ENCODE data around the gene CNTN6. TPM values are rescaled to one million over a fixed set of nuclear protein-coding genes. Genes with fewer than 3 reads are reported as not detected.

CNTN6 gene
- total and polyA plus RNA-seq, 2 of the 4 experiments (the other 2 are of a cell fraction), result not detected

GRCh38 chr3:1230920-1231319 is 138.1 kb downstream of the CNTN6 start:
- dilution Hi-C loops (cut with HindIII; ENCODE audit: low sequenced_read_pairs, unreplicated experiment), result no loop called here
- CTCF ChIA-PET, result no interaction called here
- Histone ChIP-seq H2AK5ac (ENCODE audit: low read depth, low read length) (no peak overlapping the region), H4K8ac (ENCODE audit: low read depth in 2 of 2, low read length in 2 of 2) (no peak overlapping the region), H2BK5ac (ENCODE audit: low read depth, low read length, poor library complexity, severe bottlenecking) (no peak overlapping the region), H3K79me1 (ENCODE audit: low read depth in 1 of 2, low read length in 2 of 2) (no peaks in the 10 kb centered on the region), H3K9me1 (ENCODE audit: insufficient read depth, low read length) (no peaks in the 10 kb centered on the region), H3K4ac (ENCODE audit: low read depth, low read length) (no peak overlapping the region), H2BK15ac (ENCODE audit: low read depth, low read length) (no peak overlapping the region), H3K23ac (ENCODE audit: low read depth, low read length) (no peak overlapping the region), H3K9me3 (ENCODE audit: control insufficient read depth, insufficient read depth, low read length) (peaks cover 2% of the 10 kb centered on the region; the same call in 1 of the 2 replicates), H3K14ac (replicated peaks; ENCODE audit: low read depth, low read length) (no peak overlapping the region), H3K4me3 (ENCODE audit: insufficient read depth, low read depth, low read length) (no peak overlapping the region), H3K4me1 (ENCODE audit: control insufficient read depth, insufficient read depth, low read length) (no peaks in the 10 kb centered on the region), H3K18ac (ENCODE audit: low read depth, low read length) (no peak overlapping the region), H4K5ac (ENCODE audit: low read depth, low read length) (no peak overlapping the region), H2BK120ac (ENCODE audit: low read depth, low read length) (no peak overlapping the region), H3K36me3 (ENCODE audit: control insufficient read depth, insufficient read depth, low read length) (no peaks in the 10 kb centered on the region), H3K9ac (ENCODE audit: low read depth, low read length) (no peak overlapping the region), H2AK9ac (replicated peaks; ENCODE audit: low read depth, low read length, poor library complexity) (no peak overlapping the region), H3K27ac (ENCODE audit: insufficient read depth, low read length) (no peak overlapping the region), H3K56ac (ENCODE audit: extremely low read depth, insufficient read depth, low read length) (no peak overlapping the region), H3K27me3 (ENCODE audit: control insufficient read depth, insufficient read depth, low read length) (no peaks in the 10 kb centered on the region), H3K4me2 (ENCODE audit: low read depth, low read length) (no peak overlapping the region), H4K20me1 (ENCODE audit: insufficient read depth, low read length) (no peaks in the 10 kb centered on the region), H2BK20ac (ENCODE audit: low read depth, low read length) (no peak overlapping the region), H2AFZ (replicated peaks; ENCODE audit: low read length, poor library complexity) (no peak overlapping the region), H4K91ac (ENCODE audit: insufficient read depth, low read depth, low read length) (no peak overlapping the region)
- in situ Hi-C loops (cut with MboI; ENCODE audit: low sequenced_read_pairs), result no loop called here
- DNase-seq, result no peak
- BruUV-seq (replicated peaks), result no TSS peak
- no peak for ATAC-seq (ENCODE audit: low read depth)
- intact Hi-C loops (cut with micrococcal nuclease), result no loop called here
- no CpG with 5 or more reads among the region's 4 CpGs for WGBS, 2 experiments (ENCODE audit: extremely low coverage in 2 of 2, insufficient read length in 1 of 2)
- TF ChIP-seq MXI1 (IDR thresholded peaks at IDR 0.05; ENCODE audit: borderline replicate concordance, low read depth, low read length), result no peak
- no peak for TF ChIP-seq CEBPB (IDR thresholded peaks at IDR 0.05; ENCODE audit: low read depth, low read length)
- TF ChIP-seq, protein P1, sequence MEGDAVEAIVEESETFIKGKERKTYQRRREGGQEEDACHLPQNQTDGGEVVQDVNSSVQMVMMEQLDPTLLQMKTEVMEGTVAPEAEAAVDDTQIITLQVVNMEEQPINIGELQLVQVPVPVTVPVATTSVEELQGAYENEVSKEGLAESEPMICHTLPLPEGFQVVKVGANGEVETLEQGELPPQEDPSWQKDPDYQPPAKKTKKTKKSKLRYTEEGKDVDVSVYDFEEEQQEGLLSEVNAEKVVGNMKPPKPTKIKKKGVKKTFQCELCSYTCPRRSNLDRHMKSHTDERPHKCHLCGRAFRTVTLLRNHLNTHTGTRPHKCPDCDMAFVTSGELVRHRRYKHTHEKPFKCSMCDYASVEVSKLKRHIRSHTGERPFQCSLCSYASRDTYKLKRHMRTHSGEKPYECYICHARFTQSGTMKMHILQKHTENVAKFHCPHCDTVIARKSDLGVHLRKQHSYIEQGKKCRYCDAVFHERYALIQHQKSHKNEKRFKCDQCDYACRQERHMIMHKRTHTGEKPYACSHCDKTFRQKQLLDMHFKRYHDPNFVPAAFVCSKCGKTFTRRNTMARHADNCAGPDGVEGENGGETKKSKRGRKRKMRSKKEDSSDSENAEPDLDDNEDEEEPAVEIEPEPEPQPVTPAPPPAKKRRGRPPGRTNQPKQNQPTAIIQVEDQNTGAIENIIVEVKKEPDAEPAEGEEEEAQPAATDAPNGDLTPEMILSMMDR (conservative IDR thresholded peaks at IDR 0.05; ENCODE audit: low read depth, low read length), result no peak
- TF ChIP-seq MAFK (IDR thresholded peaks at IDR 0.05; ENCODE audit: low read depth, low read length), result no peak
- TF ChIP-seq CHD1 (IDR thresholded peaks at IDR 0.05; ENCODE audit: low read depth, low read length), result no peak
- TF ChIP-seq, protein P2, sequence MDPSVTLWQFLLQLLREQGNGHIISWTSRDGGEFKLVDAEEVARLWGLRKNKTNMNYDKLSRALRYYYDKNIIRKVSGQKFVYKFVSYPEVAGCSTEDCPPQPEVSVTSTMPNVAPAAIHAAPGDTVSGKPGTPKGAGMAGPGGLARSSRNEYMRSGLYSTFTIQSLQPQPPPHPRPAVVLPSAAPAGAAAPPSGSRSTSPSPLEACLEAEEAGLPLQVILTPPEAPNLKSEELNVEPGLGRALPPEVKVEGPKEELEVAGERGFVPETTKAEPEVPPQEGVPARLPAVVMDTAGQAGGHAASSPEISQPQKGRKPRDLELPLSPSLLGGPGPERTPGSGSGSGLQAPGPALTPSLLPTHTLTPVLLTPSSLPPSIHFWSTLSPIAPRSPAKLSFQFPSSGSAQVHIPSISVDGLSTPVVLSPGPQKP (IDR thresholded peaks at IDR 0.05; ENCODE audit: borderline replicate concordance, low read depth, low read length), result no peak
- TF ChIP-seq RFX5 (IDR thresholded peaks at IDR 0.05; ENCODE audit: low read depth, low read length), result no peak
- TF ChIP-seq RAD21 (IDR thresholded peaks at IDR 0.05; ENCODE audit: low read length), result no peak
- TF ChIP-seq RCOR1 (IDR thresholded peaks at IDR 0.05; ENCODE audit: insufficient replicate concordance, low read length), result no peak
- no peak for TF ChIP-seq BHLHE40 (IDR thresholded peaks at IDR 0.05; ENCODE audit: low read depth, low read length)
- TF ChIP-seq MAZ (IDR thresholded peaks at IDR 0.05; ENCODE audit: borderline replicate concordance, low read depth, low read length), result no peak
- TF ChIP-seq POLR2A (IDR thresholded peaks at IDR 0.05; ENCODE audit: low read depth, low read length), result no peak
- no peak for TF ChIP-seq SMC3 (IDR thresholded peaks at IDR 0.05; ENCODE audit: low read depth, low read length)
- no peak for TF ChIP-seq FOS (IDR thresholded peaks at IDR 0.05; ENCODE audit: low read depth, low read length)
- no peak for TF ChIP-seq NFE2L2 (IDR thresholded peaks at IDR 0.05; ENCODE audit: low read depth, low read length)
- TF ChIP-seq, protein P3, sequence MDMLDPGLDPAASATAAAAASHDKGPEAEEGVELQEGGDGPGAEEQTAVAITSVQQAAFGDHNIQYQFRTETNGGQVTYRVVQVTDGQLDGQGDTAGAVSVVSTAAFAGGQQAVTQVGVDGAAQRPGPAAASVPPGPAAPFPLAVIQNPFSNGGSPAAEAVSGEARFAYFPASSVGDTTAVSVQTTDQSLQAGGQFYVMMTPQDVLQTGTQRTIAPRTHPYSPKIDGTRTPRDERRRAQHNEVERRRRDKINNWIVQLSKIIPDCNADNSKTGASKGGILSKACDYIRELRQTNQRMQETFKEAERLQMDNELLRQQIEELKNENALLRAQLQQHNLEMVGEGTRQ (IDR thresholded peaks at IDR 0.05; ENCODE audit: low read depth, low read length), result no peak
- POLR2A ChIA-PET (ENCODE audit: unreplicated experiment), result no interaction called here
